Stimulated activated CD4-positive, alpha-beta T cell treated with anti-CD3 and anti-CD28 coated beads, Interleukin-1b, Interleukin-23, amount 100 ng/mL, for 4 hours (primary cell): Measurements from ENCODE around the gene RBM25.
"Not testable (repeated sequence)": the region's sequence is repeated elsewhere in the genome, so short reads cannot be mapped to it uniquely, and the experiment has no call there.

Experiments used
- DNase-seq, 2 donors: peaks; one replicate each; pipeline ENCODE4 v3.0.0-alpha.2; 2020; ENCODE audit warnings: low read depth in 2 of 2

The RBM25 gene

GRCh38 chr14:73168691-73169090, 110.4 kb downstream of the RBM25 start:
- no peak for DNase-seq

GRCh38 chr14:73169855-73170254, 111.5 kb downstream of the RBM25 start:
- not testable (repeated sequence) for DNase-seq

GRCh38 chr14:73170686-73171085, 112.4 kb downstream of the RBM25 start:
- no peak for DNase-seq

GRCh38 chr14:73172500-73172899, 114.2 kb downstream of the RBM25 start:
- no peak for DNase-seq

- no peak for DNase-seq
These were observed 114.9 kb downstream of the RBM25 start for GRCh38 chr14:73173092-73173735.
